ENCODE results near the gene AP3S2.
"Not testable (repeated sequence)": the region's sequence is repeated elsewhere in the genome, so short reads cannot be mapped to it uniquely, and the experiment has no call there.

Gene AP3S2

DNA sequence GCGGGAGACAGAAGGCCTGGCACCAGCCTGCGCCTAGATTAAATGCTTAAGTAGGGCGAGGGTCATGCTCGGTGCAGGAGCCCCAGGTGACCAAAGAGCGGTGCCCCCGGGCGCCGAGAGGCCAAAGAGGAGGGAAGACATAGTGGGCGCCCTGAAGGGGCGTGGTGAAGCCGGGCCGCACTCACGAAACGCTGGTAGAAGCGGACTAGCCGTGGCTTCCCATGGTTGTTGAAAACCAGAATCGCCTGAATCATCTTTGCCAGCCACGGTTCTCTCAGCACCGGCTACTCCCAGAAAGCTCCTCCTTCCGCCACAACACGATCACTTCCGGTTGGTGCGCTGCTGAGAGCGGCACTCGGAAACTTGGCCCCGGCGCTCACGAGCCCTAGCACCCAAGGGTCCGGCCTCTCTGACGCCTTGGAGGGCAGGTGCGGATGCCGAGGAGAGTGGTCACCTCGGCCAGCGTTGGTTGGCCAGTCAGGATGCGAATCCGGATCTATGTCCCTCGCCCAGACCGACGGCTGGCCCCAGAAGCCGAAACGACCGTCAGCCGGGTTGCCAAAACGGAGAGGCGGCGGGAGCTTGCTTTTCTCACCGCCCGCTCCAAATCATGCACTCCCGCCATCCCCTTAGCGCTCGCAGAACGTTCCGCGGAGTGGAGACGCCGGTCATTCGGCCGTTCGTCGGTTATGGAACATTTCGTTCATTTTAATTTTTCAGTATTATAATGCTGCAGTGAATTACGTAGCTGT lies at the start of gene AP3S2:
Gene AP3S2 (minus strand): TSS at position 299 of the 752 bp plus-strand sequence. CDS start 45 bp downstream, at position 254.
- peak; percentile 96 for ATAC-seq
- peak; percentile 91 for DNase-seq

DNA sequence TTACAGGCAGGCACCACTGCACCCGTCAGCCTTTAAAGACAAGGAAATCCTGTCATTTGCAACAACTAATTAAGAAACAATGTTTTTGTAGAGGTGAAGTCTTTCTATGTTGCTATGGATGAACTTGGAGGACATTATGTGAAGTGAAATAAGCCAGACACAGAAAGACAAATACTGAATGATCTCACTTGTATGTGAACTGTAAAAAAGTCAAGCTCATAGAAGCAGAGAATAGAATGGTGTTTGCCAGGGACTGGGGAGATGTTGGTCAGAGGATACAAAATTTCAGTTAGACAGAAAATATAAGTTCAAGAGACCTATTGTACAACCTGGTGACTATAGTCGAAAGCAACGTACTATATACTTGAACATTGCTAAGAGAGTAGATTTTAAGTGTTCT lies 46.1 kb upstream of the AP3S2 start:
- DNase-seq, result no peak
- ATAC-seq, result no peak

DNA sequence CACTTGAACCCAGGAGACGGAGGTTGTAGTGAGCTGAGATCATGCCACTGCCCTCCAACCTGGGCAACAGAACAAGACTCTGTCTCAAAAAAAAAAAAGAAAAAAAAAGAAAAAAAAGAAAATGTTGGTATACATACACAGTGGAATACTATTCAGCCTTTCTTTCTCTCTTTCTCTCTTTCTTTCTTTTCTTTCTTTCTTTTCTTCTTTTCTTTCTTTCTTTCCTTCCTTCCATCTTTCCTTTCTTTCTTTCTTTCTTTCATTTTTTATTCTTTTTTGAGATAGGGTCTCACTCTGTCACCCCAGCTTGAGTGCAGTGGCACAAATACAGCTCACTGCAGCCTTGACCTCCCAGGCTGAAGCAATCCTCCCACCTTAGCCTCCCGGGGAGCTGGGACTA lies 45.6 kb upstream of the AP3S2 start:
- ATAC-seq, DNase-seq: not testable (repeated sequence)

DNA sequence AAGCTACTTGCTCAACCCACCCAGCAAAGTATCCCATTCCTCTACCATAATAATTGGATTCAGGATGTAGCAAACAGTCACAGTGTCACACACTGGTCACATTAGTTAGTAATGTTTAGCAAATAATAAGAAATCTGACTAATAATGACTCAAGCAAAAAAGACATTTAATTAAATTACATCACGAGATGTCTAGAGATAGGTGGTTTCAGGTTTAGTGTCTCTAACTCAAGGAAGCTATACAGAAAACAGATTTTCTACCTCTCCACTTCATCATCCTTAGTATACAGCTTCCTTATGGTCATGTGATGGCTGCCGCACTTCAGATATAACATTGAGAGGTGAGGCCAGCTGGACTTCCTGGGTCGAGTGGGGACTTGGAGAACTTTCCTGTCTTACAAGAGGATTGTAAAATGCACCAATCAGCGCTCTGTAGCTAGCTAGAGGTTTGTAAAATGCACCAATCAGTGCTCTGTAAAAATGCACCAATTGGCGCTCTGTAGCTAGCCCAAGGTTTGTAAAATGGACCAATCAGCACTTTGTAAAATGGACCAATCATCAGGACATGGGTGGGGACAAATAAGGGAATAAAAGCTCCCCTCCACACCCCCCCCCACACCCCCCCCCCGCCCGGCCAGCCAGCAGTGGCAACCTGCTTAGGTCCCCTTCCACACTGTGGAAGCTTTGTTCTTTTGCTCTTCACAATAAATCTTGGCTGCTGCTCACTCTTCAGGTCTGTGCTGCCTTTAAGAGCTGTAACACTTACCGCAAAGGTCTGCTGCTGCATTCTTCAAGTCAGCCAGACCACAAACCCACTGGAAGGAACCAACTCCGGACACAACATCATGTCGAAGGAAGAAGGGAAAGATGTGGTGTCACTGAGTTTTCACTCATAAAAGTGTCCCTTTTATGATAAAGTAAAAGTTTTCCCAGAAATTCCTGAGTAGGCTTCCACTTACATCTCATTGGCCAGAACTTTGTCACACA lies 43.9 kb upstream of the AP3S2 start:
- ATAC-seq, result no peak
- no peak for DNase-seq

DNA sequence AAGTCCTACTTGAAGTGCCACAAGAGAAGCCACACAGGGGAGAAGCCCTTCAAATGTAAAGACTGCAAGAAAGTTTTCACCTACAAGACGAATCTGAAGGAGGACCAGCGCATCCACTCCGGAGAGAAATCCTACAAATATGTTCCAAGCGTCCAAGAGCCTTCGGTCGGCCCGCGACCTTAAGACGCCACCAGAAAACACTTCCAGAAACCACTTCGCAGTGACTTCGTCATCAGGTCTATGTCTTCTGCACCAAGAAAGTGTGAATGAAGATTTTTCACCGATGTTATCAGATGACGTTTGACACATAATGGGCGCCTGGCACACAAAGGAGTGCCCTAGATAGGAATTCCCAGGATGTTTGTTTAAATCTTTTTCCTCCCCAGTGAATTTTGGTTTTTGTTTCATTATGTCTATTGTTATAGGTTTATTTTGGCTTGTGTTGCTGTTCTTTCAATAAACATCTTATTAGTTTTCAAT lies 43.0 kb upstream of the AP3S2 start:
- DNase-seq (no peak), ATAC-seq (no peak)

DNA sequence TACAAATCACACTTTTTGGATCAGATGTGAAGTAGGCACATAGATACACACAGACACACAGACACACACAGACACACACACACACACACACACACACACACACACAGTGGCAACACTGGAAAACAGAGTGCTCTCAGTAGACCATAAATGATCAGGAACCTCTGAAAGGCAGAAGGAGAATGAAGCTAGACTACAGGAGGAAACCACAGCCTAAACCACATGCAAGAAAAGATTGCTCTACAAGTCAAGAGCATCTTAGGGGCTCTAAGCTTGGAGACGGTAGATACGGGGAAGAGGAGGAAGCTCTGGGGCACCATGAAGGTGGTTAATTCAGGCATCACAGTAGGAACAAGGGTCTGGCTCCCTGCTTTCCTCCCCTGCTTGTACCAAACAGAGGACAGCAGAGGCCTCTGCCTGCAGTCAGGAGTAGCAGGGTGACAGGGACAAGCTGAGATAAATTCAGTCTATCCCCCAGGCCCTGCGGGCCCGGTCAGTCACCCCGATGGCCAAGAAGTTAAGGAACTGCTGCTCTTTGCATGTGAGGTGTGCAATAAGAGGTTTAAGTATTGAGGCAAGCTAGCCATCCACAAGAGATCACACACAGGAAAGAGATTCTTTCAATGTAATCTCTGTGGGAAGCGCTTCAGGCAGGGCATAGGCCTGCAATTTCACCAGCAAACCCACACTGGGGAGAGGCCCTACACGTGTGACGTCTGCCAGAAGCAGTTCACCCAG lies 42.4 kb upstream of the AP3S2 start:
- DNase-seq, result no peak
- ATAC-seq, result peak; percentile 55

DNA sequence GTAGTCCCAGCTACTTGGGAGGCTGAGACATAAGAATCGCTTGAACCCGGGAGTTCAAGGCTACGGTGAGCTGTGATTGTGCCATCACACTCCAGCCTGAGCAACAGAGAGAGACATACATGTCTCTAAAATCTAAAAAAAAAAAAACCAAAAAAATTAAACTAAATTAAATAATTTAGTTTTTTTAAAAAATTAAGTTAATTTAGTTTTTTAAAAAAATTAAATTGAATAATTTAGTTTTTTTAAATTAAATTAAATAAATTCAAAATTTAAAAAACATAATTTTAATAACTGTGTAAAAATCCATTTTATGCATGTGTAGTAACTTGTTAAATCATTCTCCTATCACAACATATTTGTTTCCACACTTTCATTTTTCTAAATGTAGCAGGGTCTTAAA lies 39.1 kb upstream of the AP3S2 start:
- ATAC-seq, result no peak
- DNase-seq, result no peak

DNA sequence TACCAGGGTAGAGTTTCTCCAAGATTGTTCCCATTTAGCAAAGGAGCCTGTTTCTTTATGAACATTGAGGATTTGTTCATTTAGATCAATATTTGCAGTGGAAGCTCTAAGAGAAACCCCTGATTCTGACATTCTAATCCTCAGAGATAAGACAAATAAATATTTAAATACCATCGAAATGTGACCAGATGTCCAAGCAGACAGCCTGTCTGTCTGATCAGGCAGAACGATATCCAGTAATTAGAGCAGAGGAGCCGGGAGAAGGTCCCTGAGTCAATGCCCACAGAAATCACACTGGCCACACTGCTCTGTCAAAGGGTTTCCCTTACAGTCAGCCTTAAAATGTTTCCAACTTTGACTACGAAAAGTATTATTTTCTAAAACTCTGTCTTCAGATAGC lies 34.6 kb upstream of the AP3S2 start:
- ATAC-seq (no peak), DNase-seq (no peak)

DNA sequence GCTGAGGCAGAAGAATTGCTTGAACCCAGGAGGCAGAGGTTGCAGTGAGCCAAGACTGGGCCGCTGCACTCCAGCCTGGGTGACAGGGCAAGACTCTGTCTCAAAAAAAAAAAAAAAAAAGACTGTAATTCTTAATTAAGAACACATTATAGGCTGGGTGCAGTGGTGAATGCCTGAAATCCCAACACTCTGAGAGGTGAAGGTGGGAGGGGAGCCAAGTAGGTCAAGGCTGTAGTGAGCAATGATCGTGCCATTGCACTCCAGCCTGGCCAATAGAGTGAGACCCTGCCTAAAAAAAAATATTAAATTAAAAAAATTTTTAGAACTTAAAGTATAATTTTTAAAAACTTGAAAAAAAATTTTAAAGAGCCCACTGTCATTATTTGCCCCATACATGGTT lies 32.4 kb upstream of the AP3S2 start:
- ATAC-seq, result no peak

DNA sequence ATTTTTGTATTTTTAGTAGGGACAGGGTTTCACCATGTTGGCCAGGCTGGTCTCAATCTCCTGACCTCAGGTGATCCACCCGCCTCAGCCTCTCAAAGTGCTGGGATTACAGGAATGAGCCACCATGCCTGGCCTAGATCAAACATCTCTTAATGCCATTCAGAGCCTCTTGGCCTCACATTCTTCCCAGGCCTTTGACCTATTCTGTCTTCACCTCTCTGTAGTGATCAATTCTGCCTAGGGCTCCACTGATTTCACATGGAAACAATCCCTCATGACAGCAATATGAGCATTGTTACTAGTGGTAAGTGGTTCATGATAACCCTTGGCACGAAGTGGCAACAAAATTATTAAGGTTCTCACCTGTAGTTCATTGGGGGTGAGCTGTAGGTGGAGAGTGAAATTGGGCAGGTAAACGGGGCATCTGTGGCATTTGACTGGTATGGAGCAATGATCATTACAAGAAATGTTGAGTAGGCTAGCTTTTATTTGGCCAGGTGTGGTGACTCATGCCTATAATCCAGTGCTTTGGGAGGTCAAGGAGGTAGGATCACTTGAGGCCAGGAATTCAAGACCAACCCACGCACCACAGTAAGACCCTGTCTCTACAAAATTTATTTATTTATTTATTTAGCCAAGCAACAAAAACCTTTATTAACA lies 23.8 kb upstream of the AP3S2 start:
- ATAC-seq, result no peak

More for the DNA sequence above, 32.4 kb upstream of the AP3S2 start:
- no peak for DNase-seq

DNA sequence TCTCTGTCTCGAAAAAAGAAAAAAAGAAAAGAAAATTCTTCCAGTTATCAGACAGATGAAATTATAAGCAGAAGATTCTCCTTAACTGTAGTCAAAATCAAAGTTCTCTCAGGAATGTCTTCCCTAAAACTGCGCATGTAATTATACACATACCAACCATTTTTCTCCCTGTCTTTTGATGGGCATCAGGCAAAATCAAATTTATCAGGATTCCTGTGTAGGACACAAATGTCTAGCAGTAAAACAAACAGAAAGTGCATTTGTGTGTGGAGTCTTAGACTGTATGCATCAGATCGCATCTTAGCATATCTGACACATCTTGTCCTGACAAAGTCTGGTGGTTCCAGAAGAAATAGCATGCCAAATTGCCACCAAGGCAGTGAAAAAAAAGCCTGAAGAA lies 22.9 kb upstream of the AP3S2 start:
- DNase-seq (no peak), ATAC-seq (no peak)

More for the DNA sequence above, 23.8 kb upstream of the AP3S2 start:
- no peak for DNase-seq

DNA sequence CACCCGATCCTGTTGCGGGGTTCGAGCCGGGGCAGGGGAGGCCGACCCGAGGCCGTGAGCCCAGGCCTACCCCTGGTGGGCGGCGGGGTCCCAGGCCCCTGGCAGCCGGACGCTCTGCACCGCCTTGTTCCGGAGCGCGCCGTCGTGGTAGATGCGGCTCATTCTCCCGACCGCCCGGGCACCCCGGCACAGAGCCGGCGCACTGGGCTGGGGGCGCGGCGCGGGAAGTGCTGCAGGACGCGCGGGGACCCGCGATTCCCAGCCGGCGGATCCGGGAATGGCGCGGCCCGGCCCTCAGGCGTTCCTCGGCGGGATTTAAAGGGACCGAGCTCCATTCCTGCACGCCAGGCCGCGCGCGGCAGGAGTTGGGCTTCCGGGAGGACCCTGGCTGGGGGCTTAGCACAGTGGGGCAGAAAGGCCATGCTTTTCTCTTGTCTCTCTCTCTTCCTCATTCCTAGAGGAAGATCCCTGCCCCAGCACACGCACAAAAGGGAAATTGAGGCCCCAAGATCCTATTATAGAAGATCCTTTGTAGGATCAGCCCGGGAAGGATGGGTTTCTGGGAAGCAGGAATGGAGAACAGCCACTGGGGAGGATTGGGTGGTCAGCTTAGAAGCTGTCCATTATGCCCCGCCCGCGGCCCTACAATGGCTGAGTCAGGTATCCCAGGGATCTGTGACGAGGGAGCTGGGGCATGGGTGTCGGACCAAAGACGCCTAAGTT lies 19.0 kb upstream of the AP3S2 start, which contains the start of gene ARPIN:
Gene ARPIN (minus strand): TSS at position 279 of the 723 bp plus-strand sequence. CDS start 117 bp downstream, at position 162.
- DNase-seq (no peak), ATAC-seq (peak; percentile 34)

DNA sequence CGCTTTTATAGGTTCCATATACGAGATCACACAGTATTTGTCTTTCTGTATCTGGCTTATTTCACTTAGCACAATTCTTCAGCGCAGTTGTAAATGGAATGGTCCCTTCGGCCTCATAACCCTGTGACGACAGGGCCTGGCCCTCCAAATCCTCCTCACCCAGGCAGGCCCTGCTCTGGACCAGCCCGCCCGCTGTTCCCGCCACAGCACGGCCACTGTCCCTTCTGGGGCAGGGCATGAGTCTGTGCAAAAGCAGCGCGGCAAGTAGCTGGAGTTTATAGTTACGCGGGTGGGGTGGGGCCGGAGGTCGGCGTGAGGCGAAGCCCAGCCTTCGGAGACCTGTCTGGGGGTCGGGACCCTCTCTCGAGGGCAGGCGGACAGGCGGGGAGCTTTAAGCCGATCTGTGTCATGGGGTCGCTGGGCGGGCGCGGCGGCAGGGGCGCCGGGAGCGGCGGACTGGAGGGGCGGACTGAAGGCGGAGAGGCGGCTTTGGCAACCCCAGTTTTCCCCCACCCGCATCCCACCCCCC lies 18.4 kb upstream of the AP3S2 start:
- ATAC-seq (no peak), DNase-seq (no peak)

DNA sequence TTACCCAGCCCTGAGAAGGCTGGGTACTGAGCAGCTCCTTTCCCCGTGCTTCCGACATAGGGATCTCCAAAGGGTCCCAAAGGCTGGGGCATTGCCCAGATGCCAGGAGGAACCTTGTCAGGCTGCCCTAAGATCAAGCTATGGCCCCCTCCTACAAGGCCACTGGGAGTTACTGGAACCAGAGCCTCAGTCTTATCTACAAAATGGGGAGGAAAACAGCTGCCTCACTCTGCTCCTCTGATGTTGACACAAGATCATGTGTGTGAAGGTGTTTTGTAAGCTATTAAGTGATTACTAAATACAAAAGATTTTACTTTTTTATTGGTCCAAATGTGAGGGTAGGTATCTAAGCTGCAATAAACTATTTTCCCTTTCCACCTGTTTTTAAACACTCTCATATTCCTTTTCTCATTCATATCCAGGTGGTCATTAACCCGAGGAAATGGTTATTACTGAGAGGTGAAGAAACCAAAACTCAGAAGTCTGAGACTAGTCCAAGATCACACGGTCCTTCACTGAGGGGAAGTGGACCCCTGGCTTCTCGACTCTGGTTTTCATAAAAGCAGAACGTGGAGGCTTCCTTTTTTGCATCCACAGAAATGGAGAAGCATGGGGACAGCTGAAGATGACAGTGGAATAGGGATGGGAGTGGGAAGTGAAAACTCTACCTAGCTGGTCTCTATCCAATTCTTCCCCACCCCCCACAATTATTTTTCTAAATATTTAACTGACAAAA lies 17.3 kb upstream of the AP3S2 start:
- ATAC-seq (no peak), DNase-seq (no peak)

DNA sequence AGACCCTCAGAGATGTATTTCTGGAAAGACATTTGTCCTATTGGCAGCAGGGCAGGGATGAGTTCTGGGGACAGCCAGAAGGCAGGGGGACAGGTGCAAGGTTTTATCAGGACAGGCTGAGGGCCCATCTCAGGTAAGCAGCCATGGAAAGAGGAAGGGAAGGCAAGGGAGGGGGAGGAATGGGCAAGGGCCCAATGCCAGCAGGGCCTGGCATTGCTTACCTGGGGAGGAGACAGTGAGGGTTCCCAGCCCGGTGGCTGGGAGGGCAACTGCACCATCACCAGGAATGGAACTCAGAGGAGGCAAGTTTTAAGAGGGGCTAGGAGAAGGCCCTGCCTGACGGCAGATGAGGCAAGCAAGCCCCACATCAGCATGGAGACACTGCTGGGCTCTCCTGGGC lies 15.8 kb upstream of the AP3S2 start:
- DNase-seq (no peak), ATAC-seq (no peak)

DNA sequence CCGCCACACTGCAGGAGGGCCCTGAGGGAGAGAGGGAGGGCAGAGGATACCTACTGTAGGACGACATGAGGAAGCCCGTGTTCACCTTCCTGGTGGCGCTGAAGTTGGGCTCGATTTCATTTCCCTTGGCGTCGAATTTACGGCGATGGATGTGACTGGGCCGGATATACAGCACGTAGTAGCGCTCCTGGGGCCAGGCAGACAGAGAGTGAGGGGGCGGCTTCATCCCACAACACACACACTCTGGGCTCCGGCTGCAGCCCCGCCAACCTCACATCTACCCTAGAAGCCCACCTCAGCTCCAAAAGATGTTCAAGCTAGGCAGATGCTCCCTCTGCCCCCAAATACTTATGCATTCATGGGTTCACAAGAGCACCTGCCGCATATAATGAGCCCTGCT lies 14.4 kb upstream of the AP3S2 start:
- ATAC-seq (no peak), DNase-seq (no peak)

DNA sequence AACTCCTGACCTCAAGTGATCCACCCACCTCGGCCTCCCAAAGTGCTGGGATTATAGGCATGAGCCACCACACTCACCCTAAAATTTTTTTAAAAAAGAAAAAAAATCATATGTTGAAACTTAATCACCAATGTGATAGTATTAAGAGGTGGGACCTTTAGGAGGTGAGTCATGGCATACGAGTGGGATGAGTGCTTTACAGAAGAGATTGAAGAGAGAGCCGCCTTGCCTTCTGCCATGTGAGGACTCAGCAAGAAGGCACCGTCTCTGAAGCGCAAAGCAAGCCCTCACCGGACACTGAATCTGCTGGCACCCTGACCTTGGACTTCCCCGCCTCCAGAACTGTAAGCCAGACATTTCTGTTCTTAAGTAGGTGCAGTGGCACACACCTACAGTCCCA lies 13.5 kb upstream of the AP3S2 start:
- ATAC-seq, result no peak

DNA sequence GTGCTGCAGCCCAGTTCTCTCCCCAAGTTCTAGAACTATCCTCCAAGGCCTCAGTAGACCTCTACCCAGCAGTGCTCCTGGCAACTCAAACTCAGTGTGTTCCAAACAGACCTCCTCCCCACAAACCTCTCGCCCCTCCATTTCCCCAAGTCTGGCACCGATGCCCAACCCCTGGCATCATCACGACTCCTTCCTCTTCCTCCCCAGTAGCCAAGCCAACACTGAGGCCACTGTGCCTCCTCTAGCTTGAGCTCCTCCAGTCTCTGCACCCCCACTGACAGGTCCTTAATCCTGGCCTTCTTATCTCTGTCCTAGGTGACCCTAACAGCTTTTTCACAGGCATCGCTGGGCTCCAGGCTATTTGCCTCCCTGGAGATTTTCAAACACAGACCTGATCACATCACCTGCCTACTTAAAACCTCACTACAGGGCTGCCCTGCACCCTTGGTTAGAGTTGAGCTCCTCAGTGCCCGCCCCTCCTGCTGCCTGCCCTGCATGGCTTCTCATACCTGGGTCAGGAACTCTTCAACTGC lies 12.1 kb upstream of the AP3S2 start:
- ATAC-seq (no peak), DNase-seq (no peak)

More for the DNA sequence above, 13.5 kb upstream of the AP3S2 start:
- no peak for DNase-seq

DNA sequence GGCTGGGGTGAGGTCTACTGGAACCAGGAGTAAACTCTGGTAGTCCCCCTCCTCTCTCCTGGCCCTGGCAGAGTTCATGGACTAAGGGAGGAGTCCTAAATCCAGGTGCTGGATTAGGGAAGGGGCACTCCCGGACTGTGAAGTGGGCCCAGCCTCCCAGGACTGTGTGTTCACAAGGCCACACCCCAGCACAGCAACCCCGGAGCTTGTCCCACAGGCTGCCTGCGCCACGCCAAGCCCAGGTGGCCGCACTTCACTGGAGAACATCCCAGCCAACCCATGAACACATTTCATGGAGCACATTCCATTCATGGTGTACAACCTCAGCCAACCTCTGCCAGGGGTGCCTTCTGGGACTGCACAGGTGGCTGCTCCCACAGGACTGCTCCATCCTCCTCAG lies 10.7 kb upstream of the AP3S2 start:
- peak; percentile 15 for ATAC-seq
- no peak for DNase-seq

DNA sequence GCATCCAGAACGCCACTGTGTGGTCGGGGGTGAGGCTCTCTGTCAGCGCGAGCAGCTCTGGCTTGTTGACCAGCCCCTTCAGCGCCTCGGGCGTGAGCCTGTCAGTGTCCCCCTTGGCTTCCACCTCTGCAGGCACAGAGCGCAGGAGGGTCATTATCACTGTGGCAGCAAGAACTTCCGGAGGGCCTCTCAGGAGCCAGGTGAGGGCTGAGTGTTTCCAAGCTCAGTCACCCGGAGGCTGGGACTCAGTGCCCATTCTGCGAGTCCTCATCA lies 10.0 kb upstream of the AP3S2 start:
- ATAC-seq (no peak), DNase-seq (no peak)
